C4-2B (cell line): Measurements from ENCODE around the gene TLCD1.

Experiments used
- H3K27ac ChIP-seq: fragments of 450-650 bp; 2 replicates; pipeline ENCODE4 v1.5.1; 2017
- ZFX ChIP-seq: fragments of 450-650 bp; IDR thresholded peaks from 2 replicates; pipeline ENCODE4 v1.6.1; 2017
- TF ChIP-seq, protein P1 (sequence below): fragments of 450-650 bp; conservative IDR thresholded peaks from 2 replicates; pipeline ENCODE4 v1.5.1; 2017; ENCODE audit warnings: mild to moderate bottlenecking

Gene TLCD1

DNA sequence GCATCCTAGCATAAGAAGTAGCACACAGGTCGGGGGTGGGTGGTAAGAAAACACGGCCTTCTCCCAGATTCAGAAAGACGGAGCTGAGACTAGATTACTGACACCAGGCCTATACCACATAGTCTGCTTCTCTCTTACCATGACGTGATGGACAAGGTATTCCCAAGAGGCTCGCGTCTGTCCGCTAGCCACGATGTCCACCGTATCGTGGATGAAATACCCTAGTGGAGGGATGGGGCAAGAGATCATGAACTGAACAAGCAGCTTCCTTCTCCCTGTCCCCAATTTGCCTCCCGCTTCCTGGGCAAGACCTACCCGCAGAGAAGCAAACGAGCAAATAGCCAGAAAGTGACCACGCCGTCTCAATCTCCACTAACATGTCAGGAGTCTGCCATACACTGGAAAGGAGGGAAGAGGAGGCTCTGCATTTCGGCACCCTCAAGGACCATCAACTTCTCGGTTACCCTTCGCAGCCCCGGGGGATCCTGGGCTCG lies 820 bp downstream of the TLCD1 start:
- TF ChIP-seq, protein P1, sequence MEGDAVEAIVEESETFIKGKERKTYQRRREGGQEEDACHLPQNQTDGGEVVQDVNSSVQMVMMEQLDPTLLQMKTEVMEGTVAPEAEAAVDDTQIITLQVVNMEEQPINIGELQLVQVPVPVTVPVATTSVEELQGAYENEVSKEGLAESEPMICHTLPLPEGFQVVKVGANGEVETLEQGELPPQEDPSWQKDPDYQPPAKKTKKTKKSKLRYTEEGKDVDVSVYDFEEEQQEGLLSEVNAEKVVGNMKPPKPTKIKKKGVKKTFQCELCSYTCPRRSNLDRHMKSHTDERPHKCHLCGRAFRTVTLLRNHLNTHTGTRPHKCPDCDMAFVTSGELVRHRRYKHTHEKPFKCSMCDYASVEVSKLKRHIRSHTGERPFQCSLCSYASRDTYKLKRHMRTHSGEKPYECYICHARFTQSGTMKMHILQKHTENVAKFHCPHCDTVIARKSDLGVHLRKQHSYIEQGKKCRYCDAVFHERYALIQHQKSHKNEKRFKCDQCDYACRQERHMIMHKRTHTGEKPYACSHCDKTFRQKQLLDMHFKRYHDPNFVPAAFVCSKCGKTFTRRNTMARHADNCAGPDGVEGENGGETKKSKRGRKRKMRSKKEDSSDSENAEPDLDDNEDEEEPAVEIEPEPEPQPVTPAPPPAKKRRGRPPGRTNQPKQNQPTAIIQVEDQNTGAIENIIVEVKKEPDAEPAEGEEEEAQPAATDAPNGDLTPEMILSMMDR: no peak; the same call in 1 of the 2 replicates
- no peak for TF ChIP-seq ZFX
- H3K27ac ChIP-seq: peak overlapping the region; percentile 97

DNA sequence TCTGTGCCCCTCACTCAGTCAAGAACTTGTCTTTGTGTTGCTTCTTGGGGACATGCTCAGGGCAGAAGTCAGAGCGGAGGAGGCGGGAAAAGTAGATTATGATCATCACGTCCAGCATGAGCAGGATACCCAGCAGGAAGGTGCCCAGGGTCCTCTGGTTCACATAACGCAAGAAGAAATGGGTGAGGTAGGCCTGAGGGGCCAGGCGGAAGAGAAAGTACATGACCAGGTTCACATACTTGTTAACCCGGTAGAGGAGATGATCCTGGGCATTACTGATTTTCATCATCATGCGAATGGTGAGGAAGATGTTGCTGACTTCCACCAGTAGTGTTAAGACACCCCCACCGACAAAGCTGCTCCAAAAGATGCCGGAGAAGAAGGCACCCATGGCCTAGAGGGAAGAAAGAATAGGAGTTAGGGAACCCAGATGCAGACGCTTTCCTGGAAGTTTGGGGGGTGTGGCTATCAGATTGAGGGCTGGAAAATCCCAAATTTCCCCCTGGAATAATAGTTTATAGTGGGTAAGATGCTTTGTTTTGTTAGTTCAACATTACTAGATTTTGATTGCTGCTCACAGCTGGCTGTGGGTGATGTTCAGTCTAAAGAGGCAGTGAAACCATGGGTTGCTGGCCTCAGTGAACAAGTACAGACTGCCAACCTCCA lies 1.4 kb downstream of the TLCD1 start:
- peak overlapping the region; percentile 97 for H3K27ac ChIP-seq
- TF ChIP-seq, protein P1: no peak
- no peak for TF ChIP-seq ZFX

DNA sequence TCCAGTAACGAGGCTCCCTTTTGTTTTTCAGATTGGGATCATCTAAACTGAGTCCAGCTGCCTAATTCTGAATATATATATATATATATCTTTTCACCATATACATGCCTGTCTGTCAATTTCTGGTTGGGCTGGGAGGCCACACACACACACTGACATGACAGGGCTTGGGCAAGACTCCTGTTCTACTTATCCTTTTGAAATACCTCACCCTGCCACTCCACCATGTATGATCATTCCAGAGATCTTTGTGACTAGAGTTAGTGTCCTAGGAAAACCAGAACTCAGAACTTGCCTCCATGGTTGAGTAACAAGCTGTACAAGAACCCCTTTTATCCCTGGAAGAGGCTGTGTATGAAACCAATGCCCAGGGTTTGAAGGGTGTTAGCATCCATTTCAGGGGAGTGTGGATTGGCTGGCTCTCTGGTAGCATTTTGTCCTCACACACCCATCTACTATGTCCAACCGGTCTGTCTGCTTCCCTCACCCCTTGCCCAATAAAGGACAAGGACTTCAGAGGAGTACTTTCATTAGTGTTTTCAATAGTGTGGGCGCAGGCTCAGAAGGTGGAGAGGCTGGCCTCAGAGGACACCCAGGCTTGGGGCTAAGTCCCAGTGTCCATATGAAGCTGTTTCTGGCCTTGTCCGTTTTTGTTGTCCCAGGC lies 2.1 kb downstream of the TLCD1 start:
- peak overlapping the region; percentile 97 for H3K27ac ChIP-seq

DNA sequence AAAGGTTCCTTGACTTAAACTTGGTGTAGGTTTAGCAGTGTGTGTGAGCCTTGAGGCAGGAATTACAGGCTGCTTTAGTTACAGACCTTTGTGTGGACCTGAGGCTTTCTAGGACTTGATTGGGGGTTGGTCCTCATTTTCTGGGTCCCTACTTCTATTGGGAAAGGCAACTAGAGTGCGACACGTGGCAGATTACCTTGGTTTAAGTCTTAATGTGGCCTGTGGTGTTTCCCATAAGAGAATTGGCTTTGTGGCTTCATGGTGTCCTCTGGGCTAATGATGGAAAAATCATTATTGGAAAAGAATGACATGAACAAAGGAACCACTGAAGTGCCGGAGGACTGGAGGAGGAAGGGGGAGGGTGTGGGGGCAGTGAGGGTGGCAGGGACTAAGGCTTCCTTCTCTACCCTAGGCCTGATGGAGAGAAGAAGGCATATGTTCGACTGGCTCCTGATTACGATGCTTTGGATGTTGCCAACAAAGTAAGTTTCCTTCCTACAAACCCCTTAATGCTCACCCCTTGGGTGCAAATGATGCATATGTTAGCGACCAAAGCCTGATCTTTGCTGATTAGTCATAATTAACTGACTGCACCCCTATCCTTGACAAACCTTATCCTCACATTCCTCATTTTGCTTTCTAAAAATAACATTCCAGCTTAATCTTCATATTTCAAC lies 2.7 kb downstream of the TLCD1 start:
- peak overlapping the region; percentile 98 for H3K27ac ChIP-seq

DNA sequence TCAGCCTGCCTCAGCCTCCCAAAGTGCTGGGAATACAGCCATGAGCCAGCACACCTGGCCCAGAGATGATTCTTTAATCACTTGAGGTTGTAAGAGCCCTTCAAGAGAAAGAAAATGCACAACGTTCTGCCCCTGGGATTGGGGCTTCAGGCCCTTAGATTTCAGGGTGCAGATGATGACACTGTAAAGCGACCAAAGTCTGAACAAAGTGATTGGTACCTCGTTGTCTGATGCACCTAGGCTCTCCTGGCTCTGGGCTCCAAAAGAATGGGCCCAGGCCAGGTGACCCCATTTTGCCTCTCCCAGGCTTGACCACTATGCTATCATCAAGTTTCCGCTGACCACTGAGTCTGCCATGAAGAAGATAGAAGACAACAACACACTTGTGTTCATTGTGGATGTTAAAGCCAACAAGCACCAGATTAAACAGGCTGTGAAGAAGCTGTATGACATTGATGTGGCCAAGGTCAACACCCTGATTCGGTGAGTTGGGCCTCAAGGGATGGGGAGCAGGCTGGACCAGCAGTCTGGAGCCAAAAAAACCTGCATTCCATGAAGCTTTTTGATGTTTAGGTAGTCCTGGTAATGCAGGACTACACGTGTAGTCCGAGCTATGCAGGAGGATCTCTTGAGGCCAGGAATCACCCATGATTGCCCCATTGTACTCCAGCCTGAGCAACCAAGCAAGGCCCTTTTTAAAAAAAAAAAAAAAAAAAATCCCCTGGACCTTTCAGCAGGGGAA lies 3.4 kb downstream of the TLCD1 start:
- peak overlapping the region; percentile 98 for H3K27ac ChIP-seq

More for the DNA sequence above, 2.7 kb downstream of the TLCD1 start:
- TF ChIP-seq, protein P1: no peak
- no peak for TF ChIP-seq ZFX

DNA sequence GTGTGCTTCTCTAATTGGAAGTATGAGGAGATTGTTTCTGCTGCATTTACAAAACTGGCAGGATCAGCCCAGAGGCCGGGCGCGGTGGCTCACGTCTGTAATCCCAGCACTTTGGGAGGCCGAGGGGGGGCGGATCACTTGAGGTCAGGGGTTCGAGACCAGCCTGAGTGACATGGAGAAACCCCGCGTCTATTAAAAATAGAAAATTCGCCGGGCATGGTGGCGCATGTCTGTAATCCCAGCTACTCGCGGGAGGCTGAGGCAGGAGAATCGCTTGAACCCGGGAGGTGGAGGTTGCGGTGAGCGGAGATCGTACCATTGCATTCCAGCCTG lies 5.1 kb downstream of the TLCD1 start:
- H3K27ac ChIP-seq: peak overlapping the region; percentile 98

More for the DNA sequence above, 3.4 kb downstream of the TLCD1 start:
- TF ChIP-seq ZFX: no peak
- TF ChIP-seq, protein P1: no peak

DNA sequence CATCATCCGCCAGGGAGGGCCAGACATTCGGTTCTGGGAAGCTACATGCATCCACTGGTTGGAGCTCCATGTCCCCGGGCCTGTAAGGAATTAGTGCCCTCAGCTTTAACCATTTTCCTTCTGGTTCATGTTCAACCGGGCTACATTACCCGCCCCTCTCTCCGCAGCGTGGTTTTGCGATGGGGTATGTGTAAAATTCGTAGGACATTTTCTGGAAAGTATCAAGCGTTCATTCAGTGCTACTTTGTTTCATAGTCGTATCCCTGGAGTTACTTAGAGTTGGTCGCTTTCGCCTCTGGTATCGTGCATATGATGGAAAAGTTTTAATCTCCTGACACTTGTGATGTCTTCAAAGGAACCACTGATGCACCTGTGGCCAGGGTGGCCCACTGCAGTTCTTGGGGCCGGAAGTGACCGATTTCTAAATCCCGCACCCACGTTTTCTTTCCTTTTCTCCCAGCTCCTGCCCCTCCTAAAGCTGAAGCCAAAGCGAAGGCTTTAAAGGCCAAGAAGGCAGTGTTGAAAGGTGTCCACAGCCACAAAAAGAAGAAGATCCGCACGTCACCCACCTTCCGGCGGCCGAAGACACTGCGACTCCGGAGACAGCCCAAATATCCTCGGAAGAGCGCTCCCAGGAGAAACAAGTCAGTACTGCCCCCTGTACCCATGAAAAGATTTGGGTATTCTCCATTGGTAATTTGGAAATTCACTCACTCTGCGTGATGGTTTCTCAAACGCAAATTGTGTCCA lies 5.6 kb downstream of the TLCD1 start:
- TF ChIP-seq, protein P1: no peak; the same call in 1 of the 2 replicates
- TF ChIP-seq ZFX: peak; percentile 64; the same call in 1 of the 2 replicates

More for the DNA sequence above, 5.6 kb downstream of the TLCD1 start:
- peak overlapping the region; percentile 98 for H3K27ac ChIP-seq
